Right ventricle myocardium inferior (tissue), 1 donor: Measurements from ENCODE around the gene KCNIP2. TPM values are rescaled to one million over a fixed set of nuclear protein-coding genes. Genes with fewer than 3 reads are reported as not detected.

Experiments
- ATAC-seq: fragments of 200-7000 bp; cut with Tn5 transposase; one replicate; pipeline ENCODE4 v1.9.1; 2020; ENCODE audit warnings: mild to moderate bottlenecking, moderate library complexity
- DNase-seq: peaks from one replicate; pipeline ENCODE4 v3.0.0; 2021; ENCODE audit errors: missing footprints
- intact Hi-C: fragments of 100-400 bp; cut with DNase I; formaldehyde crosslinking; loops from one replicate; pipeline ENCODE4 v1.11.0; 2022
- long read RNA-seq: library from polyadenylated mRNA; unstranded; transcript quantifications from one replicate; pipeline ENCODE4 v2.0.0, GENCODE V29; 2021
- total RNA-seq: library from RNA; stranded (reverse); fragmentation: NEBNext Ultra II Directional; extraction: Animal tissue kit (Norgen Biotek cat#: 25700); gene quantifications from one replicate; pipeline ENCODE4 v1.2.1, GENCODE V29; 2021
- donor health status: DM: no; HTN: yes; CAD: no; lungs with severe emphysema.

The KCNIP2 gene
- 409 TPM for total RNA-seq
- long read RNA-seq, transcript KCNIP2-208 (7 exons, 923 nt), result minor isoform, 7 of 499 reads
- long read RNA-seq, transcript KCNIP2-206 (10 exons, 1,989 nt), result minor isoform, 40 of 499 reads
- long read RNA-seq, transcript KCNIP2-202 (8 exons, 663 nt), result major isoform, 351 of 499 reads
- long read RNA-seq, transcript KCNIP2-207 (9 exons, 2,489 nt), result minor isoform, 47 of 499 reads
- long read RNA-seq, partial matches to known transcripts, result 5 of 499 reads
- long read RNA-seq, other reads (novel, unspliced or antisense), result 45 of 499 reads

- intact Hi-C loops, result loop anchor here (2.0 to 5.0 kb wide), 2 partner anchors 45 to 124 kb away; no protein-coding TSS in a partner anchor
- ATAC-seq, result peak; percentile 57
- peak; percentile 74 for DNase-seq
Measured at GRCh38 chr10:101843032-101844021, at the start of gene KCNIP2. KCNIP2 (minus strand) TSS chr10:101843800; CDS start chr10:101843568, 232 bp downstream.

DNA sequence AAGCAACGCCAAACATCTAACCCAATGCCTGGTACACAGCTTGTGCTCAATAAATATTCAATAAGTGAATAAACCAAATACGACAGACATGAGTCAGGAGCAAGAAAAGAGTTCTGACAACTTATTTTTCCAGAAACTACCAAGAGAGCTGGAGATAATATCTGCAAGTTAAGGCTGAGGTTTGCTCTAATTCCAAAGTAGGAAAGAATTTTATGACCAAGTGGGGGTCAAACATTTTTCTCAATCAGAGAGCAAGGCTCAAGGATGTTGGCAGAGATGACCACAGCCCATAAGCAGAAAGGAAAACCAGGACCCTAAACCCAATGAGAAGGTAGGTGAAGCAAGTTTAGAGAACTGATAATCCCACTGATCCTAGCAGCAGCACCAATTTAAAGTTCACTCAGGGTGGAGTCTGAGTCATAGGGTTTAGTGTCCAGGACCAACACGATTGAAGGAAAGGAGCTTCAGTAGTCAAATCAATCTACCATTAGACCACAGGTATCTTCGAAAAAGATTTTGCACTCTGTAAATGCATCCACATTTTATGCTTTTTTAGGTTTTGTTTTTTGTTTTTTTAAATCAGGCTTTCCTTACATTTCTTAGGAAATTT, 49.3 kb upstream of the KCNIP2 start:
- DNase-seq (no peak), ATAC-seq (no peak)
- intact Hi-C loops, result no loop called here

GRCh38 chr10:101889256-101890210, 45.9 kb upstream of the KCNIP2 start:
- ATAC-seq, result no peak
- peak; percentile 81 for DNase-seq
- intact Hi-C loops, result loop anchor here (2.0 kb wide), 1 partner anchor 47 kb away; the partner anchor contains the start of gene KCNIP2

- ATAC-seq (no peak), DNase-seq (no peak)
- intact Hi-C loops, result loop anchor here (1.0 to 2.0 kb wide), 2 partner anchors 46 to 121 kb away; partner anchors contain the start of gene KCNIP2
Measured at GRCh38 chr10:101888251-101888949, 44.8 kb upstream of the KCNIP2 start.

DNA sequence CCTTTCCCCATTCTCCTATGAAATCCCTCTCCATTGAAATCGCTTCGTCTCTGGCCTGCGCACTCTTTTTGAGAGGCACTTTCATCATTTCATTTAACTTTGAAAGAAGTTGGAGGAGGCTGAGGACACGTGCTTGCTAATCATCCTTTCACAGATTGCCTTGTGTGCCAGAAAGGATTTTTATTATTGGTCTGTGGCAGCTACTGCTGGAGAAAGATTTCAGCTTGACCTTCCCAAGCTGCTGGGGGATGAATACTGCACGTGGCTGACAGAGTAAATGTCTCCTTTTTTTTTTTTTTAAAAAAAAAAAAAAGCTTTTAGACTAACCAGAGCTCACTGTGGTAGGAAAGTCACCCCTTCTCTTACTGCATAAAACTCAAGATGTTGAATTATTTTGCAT, 44.2 kb upstream of the KCNIP2 start:
- no peak for DNase-seq
- peak; percentile 60 for ATAC-seq
- intact Hi-C loops, result loop anchor here (1.0 to 2.0 kb wide), 2 partner anchors 45 to 122 kb away; partner anchors contain the start of gene KCNIP2

DNA sequence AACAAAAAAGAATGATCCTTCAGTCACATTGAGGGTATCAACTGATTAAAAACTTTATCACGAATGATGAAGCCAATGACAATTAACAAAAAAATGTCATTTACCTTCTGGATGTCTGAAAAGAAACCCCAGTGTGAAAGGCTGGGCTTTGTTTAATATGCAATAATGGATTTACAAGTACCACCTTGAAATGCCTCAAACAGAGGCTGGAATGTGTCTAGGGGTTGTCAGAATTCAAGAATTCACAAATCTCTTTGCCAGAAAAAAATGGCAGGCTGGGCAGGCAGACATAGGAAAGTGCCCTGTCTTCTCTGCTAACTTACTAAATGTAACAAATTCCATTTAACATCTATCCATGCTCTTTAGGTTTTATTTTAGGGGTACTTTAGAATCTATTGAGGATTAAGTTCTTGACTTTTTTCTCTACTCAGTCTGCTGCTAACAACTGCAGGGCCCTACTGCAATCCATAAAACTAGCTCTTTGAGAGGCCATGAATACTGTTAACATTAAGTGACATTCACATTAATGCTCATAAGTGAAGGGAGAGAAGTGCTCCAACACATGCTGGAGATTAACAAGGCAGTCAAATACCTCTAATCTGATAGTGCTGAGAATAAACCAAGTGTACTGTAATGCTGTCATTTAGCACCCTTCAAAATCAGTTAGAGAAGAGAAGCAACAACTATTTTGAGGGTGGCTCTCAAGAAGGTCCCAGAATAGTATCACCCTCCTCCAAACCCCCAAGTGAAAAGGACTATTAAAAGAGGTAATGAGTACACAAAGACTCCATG, 43.1 kb upstream of the KCNIP2 start:
- DNase-seq (no peak), ATAC-seq (peak; percentile 71)
- intact Hi-C loops, result no loop called here

- ATAC-seq (no peak), DNase-seq (no peak)
- intact Hi-C loops, result no loop called here
Measured at GRCh38 chr10:101881036-101881774, 37.6 kb upstream of the KCNIP2 start.

- no peak for DNase-seq
- intact Hi-C loops, result no loop called here
- no peak for ATAC-seq
Measured at GRCh38 chr10:101880232-101880573, 36.6 kb upstream of the KCNIP2 start.

GRCh38 chr10:101879456-101880231, 36.0 kb upstream of the KCNIP2 start:
- intact Hi-C loops, result no loop called here
- ATAC-seq, result no peak
- DNase-seq, result no peak

DNA sequence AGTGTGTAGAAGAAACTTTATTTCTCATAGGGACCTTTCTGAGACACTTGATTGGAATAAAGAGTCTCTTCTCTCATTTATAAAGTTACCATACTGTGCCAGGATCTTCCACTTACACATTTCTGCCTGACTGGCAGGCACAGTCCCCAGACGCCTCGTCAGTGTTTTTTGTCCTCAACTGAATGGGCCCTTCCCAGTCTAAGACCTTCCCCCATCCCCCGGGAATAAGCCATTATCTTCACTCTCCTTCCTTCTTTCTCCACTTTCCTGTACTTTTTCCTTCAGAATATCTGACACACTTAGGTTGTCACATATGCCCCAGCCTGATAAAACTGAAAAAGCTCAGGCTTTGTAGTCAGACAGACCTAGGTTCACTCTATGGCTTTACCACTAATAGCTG, 35.3 kb upstream of the KCNIP2 start:
- intact Hi-C loops, result no loop called here
- ATAC-seq, result no peak
- no peak for DNase-seq

- DNase-seq (no peak), ATAC-seq (no peak)
- intact Hi-C loops, result no loop called here
Measured at GRCh38 chr10:101875068-101875688, 31.6 kb upstream of the KCNIP2 start.

GRCh38 chr10:101874252-101874651, 30.7 kb upstream of the KCNIP2 start:
- intact Hi-C loops, result no loop called here
- ATAC-seq (no peak), DNase-seq (no peak)

- DNase-seq (no peak), ATAC-seq (no peak)
- intact Hi-C loops, result no loop called here
Measured at GRCh38 chr10:101867931-101868330, 24.3 kb upstream of the KCNIP2 start.

DNA sequence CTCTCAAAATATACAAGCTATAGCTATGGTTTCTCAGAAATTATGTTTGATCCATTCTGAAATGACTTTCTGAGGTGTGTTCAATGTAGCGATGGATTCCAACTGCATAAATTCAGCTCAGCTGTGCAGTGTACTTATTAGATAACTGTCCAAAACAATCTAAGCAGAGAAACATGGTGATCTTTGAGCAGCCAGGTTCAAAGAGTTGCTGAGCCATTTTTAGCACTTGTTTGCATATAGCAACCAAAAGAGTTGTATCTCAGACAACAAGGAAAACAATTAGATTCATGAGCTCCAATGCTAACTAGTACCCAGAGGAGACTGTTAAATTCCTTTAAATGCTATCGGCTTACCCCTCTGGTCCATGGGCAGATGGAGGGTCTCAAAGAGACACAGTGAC, 15.9 kb upstream of the KCNIP2 start:
- intact Hi-C loops, result no loop called here
- DNase-seq (no peak), ATAC-seq (peak; percentile 74)
